Vagina (tissue), 2 donors: ENCODE measurements around the gene SCN8A.

ENCODE experiments used
- POLR2A ChIP-seq, 2 donors: fragments of 450-650 bp; IDR thresholded peaks; one replicate each; pipeline ENCODE4 v1.6.1; 2017; ENCODE audit warnings: antibody characterized with exemption in 2 of 2, mild to moderate bottlenecking in 2 of 2, moderate library complexity in 2 of 2
- POLR2AphosphoS5 ChIP-seq, 2 donors: sonication (generic); formaldehyde crosslinking; IDR thresholded peaks; one replicate each; pipeline ENCODE4 v1.9.0; 2017; ENCODE audit warnings: antibody characterized with exemption in 2 of 2, mild to moderate bottlenecking in 2 of 2, low read depth in 1 of 2; ENCODE audit not compliant: insufficient read depth in 1 of 2
- TF ChIP-seq, protein P1 (sequence below), 3 experiments: fragments of 450-650 bp in 2 of 3; fragments of 200-600 bp in 1 of 3; sonication (generic) in 1 of 3; IDR thresholded peaks; one replicate each; pipeline ENCODE4 v1.5.1; 2017 to 2019; ENCODE audit warnings: antibody characterized with exemption in 3 of 3, mild to moderate bottlenecking in 2 of 3, moderate library complexity in 2 of 3

DNA sequence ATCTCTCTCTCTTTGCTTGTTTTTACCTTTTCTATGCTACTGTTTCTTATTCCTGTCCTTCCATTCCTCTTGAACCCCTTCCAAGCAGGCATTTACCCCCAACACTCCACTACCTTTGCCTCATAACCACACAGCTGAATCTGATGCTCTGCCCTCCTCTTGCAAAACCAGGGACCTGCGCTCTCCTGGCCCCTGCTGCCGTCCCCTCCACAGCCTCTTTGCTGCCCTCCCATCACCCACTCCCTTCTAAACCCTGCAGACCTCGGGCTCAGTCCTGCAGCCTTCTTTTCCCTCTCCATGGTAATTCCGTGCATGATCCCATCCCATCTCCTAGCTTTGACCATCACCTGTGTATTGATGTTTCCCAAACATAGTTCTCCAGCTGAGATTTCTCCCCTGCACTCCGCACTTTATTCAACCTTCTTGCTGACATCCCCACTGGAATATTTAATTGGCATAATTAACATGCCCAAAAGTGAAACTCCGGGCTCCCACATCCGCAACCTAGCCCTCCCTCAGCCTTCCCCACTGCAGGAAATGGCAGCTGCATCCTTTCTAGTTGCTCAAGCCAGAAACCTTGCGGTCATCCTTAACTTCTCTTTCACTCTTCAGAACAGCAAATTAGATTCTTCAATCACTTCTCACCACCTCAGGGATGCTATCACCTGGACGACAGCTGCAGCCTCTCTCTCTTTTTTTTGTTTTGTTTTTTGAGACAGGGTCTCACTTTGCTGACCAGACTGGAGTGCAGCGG is 241.5 kb downstream of the SCN8A start:
- TF ChIP-seq, protein P1, sequence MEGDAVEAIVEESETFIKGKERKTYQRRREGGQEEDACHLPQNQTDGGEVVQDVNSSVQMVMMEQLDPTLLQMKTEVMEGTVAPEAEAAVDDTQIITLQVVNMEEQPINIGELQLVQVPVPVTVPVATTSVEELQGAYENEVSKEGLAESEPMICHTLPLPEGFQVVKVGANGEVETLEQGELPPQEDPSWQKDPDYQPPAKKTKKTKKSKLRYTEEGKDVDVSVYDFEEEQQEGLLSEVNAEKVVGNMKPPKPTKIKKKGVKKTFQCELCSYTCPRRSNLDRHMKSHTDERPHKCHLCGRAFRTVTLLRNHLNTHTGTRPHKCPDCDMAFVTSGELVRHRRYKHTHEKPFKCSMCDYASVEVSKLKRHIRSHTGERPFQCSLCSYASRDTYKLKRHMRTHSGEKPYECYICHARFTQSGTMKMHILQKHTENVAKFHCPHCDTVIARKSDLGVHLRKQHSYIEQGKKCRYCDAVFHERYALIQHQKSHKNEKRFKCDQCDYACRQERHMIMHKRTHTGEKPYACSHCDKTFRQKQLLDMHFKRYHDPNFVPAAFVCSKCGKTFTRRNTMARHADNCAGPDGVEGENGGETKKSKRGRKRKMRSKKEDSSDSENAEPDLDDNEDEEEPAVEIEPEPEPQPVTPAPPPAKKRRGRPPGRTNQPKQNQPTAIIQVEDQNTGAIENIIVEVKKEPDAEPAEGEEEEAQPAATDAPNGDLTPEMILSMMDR (IDR thresholded peaks at IDR 0.05): no peak
- TF ChIP-seq POLR2AphosphoS5 (IDR thresholded peaks at IDR 0.05; ENCODE audit: insufficient read depth in 1 of 2, low read depth in 1 of 2) (no peak), POLR2A (IDR thresholded peaks at IDR 0.05) (no peak)
